GM18502 (cell line): Measurements from ENCODE around the gene AQP5.

Experiments
- ATAC-seq: cut with Tn5 transposase; IDR thresholded peaks from one replicate; pipeline ENCODE4 v1.9.1; 2021; ENCODE audit warnings: mild to moderate bottlenecking; ENCODE audit not compliant: unreplicated experiment, poor library complexity

Gene AQP5

GRCh38 chr12:49948866-49949845 is 12.5 kb upstream of the AQP5 start:
- ATAC-seq, result no peak

GRCh38 chr12:49949866-49950265 is 11.8 kb upstream of the AQP5 start:
- no peak for ATAC-seq

GRCh38 chr12:49950273-49951251 is 11.1 kb upstream of the AQP5 start, which contains the start of gene AQP2:
Gene AQP2 (plus strand): TSS chr12:49950737. CDS start chr12:49950831, 94 bp downstream.
- ATAC-seq, result no peak

GRCh38 chr12:49951411-49952240 is 10.0 kb upstream of the AQP5 start:
- ATAC-seq, result no peak

- ATAC-seq, result no peak
Observed at GRCh38 chr12:49952391-49953055, 9.1 kb upstream of the AQP5 start.

GRCh38 chr12:49953151-49953550 is 8.5 kb upstream of the AQP5 start:
- ATAC-seq, result no peak

- ATAC-seq, result no peak
Observed at GRCh38 chr12:49953961-49954846, 7.5 kb upstream of the AQP5 start.

GRCh38 chr12:49954863-49955830 is 6.5 kb upstream of the AQP5 start:
- no peak for ATAC-seq

- ATAC-seq, result no peak
Observed at GRCh38 chr12:49955899-49956662, 5.6 kb upstream of the AQP5 start.

GRCh38 chr12:49956663-49957569 is 4.8 kb upstream of the AQP5 start:
- no peak for ATAC-seq

- ATAC-seq, result no peak
Observed at GRCh38 chr12:49957570-49957967, 4.1 kb upstream of the AQP5 start.

- no peak for ATAC-seq
Observed at GRCh38 chr12:49959685-49960473, 1.8 kb upstream of the AQP5 start.

- ATAC-seq, result no peak
Observed at GRCh38 chr12:49960474-49961110, 1.1 kb upstream of the AQP5 start.

GRCh38 chr12:49961993-49962764 is 507 bp downstream of the AQP5 start:
- no peak for ATAC-seq
